HS-27A (cell line): ENCODE measurements around the gene P4HB.

Source experiments
- DNase-seq: peaks from one replicate; pipeline ENCODE4 v3.0.0-alpha.2; 2012; ENCODE audit warnings: low read depth, missing footprints

P4HB gene

GRCh38 chr17:81898029-81898866, 37.9 kb upstream of the P4HB start:
- peak; percentile 56 for DNase-seq

- DNase-seq = no peak
Measured at GRCh38 chr17:81895400-81895799, 35.1 kb upstream of the P4HB start.

GRCh38 chr17:81891303-81891552, 30.9 kb upstream of the P4HB start:
- no peak for DNase-seq

- DNase-seq = no peak
Measured at GRCh38 chr17:81890447-81891302, 30.3 kb upstream of the P4HB start.

GRCh38 chr17:81889602-81890001, 29.3 kb upstream of the P4HB start:
- DNase-seq = no peak

- DNase-seq = no peak
Measured at GRCh38 chr17:81888988-81889595, 28.8 kb upstream of the P4HB start.

- DNase-seq = no peak
Measured at GRCh38 chr17:81888105-81888987, 28.0 kb upstream of the P4HB start.

GRCh38 chr17:81885869-81886548, 25.7 kb upstream of the P4HB start:
- peak; percentile 42 for DNase-seq

- no peak for DNase-seq
Measured at GRCh38 chr17:81885454-81885853, 25.1 kb upstream of the P4HB start.

- DNase-seq = no peak
Measured at GRCh38 chr17:81884968-81885367, 24.6 kb upstream of the P4HB start.

- no peak for DNase-seq
Measured at GRCh38 chr17:81884520-81884919, 24.2 kb upstream of the P4HB start.

GRCh38 chr17:81879121-81879520, 18.8 kb upstream of the P4HB start:
- no peak for DNase-seq

GRCh38 chr17:81878294-81878693, 18.0 kb upstream of the P4HB start:
- DNase-seq = no peak

GRCh38 chr17:81877569-81877968, 17.2 kb upstream of the P4HB start:
- no peak for DNase-seq

GRCh38 chr17:81871387-81872230, 11.3 kb upstream of the P4HB start:
- no peak for DNase-seq

- DNase-seq = no peak
Measured at GRCh38 chr17:81870981-81871386, 10.6 kb upstream of the P4HB start, which contains the start of gene ARHGDIA. TSS of gene ARHGDIA (minus strand) at chr17:81871337. CDS start at chr17:81869930, 1,407 bp downstream.

- no peak for DNase-seq
Measured at GRCh38 chr17:81870131-81870980, 10.0 kb upstream of the P4HB start.

GRCh38 chr17:81869221-81870130, 9.1 kb upstream of the P4HB start:
- DNase-seq = no peak
